Nephron progenitor cell (in vitro differentiated cells): ENCODE results near the gene LGR5.
A peak's percentile ranks its signal among the peaks of the same experiment; 100 is the strongest.

Source experiments
- DNase-seq: peaks from one replicate; pipeline ENCODE4 v3.0.0; 2021
- H3K27ac Mint-ChIP-seq: 2 replicates; pipeline ENCODE4 v1.8.0; 2021; ENCODE audit warnings: mild to moderate bottlenecking, moderate library complexity, mixed read lengths
- H3K27me3 Mint-ChIP-seq: 2 replicates; pipeline ENCODE4 v1.8.0; 2021; ENCODE audit warnings: mild to moderate bottlenecking, low read depth, mixed read lengths; ENCODE audit not compliant: poor library complexity
- H3K36me3 Mint-ChIP-seq: 2 replicates; pipeline ENCODE4 v1.8.0; 2021; ENCODE audit warnings: low read depth, mixed read lengths
- H3K4me1 Mint-ChIP-seq: 2 replicates; pipeline ENCODE4 v1.8.0; 2021; ENCODE audit warnings: mixed read lengths
- H3K4me3 Mint-ChIP-seq: 2 replicates; pipeline ENCODE4 v1.8.0; 2021; ENCODE audit warnings: mild to moderate bottlenecking, moderate library complexity, mixed read lengths
- H3K9me3 Mint-ChIP-seq: 2 replicates; pipeline ENCODE4 v1.8.0; 2021; ENCODE audit warnings: mild to moderate bottlenecking, moderate library complexity, mixed read lengths
- CTCF ChIP-seq: fragments of 200-600 bp; sonication (generic); IDR thresholded peaks from 2 replicates; pipeline ENCODE4 v1.5.0; 2021; ENCODE audit warnings: antibody characterized with exemption

Gene LGR5

GRCh38 chr12:71601546-71601945, 161.9 kb downstream of the LGR5 start:
- Mint-ChIP-seq H3K4me1 (no peaks in the 10 kb centered on the region), H3K4me3 (no peak overlapping the region), H3K27me3 (no peaks in the 10 kb centered on the region), H3K36me3 (peaks cover 20% of the 10 kb centered on the region), H3K9me3 (no peaks in the 10 kb centered on the region), H3K27ac (no peak overlapping the region)
- no peak for TF ChIP-seq CTCF
- no peak for DNase-seq

GRCh38 chr12:71602761-71603577, 163.4 kb downstream of the LGR5 start:
- peaks cover 34% of the 10 kb centered on the region for H3K36me3 Mint-ChIP-seq
- no peak overlapping the region for H3K4me3 Mint-ChIP-seq
- H3K27me3 Mint-ChIP-seq: no peaks in the 10 kb centered on the region
- no peaks in the 10 kb centered on the region for H3K9me3 Mint-ChIP-seq
- DNase-seq: no peak
- no peak for TF ChIP-seq CTCF
- H3K27ac Mint-ChIP-seq: no peak overlapping the region
- H3K4me1 Mint-ChIP-seq: no peaks in the 10 kb centered on the region

GRCh38 chr12:71605039-71605438, 165.4 kb downstream of the LGR5 start:
- H3K4me3 Mint-ChIP-seq: no peak overlapping the region
- no peak for DNase-seq
- H3K4me1 Mint-ChIP-seq: no peaks in the 10 kb centered on the region
- H3K27ac Mint-ChIP-seq: no peak overlapping the region
- H3K27me3 Mint-ChIP-seq: no peaks in the 10 kb centered on the region
- no peaks in the 10 kb centered on the region for H3K9me3 Mint-ChIP-seq
- H3K36me3 Mint-ChIP-seq: peaks cover 51% of the 10 kb centered on the region
- no peak for TF ChIP-seq CTCF

- Mint-ChIP-seq H3K27ac (no peak overlapping the region), H3K4me3 (no peak overlapping the region), H3K36me3 (peaks cover 73% of the 10 kb centered on the region), H3K27me3 (no peaks in the 10 kb centered on the region), H3K4me1 (no peaks in the 10 kb centered on the region), H3K9me3 (no peaks in the 10 kb centered on the region)
- DNase-seq: no peak
- no peak for TF ChIP-seq CTCF
Measured at GRCh38 chr12:71607494-71608330, 168.1 kb downstream of the LGR5 start.

GRCh38 chr12:71610031-71610795, 170.6 kb downstream of the LGR5 start:
- Mint-ChIP-seq H3K9me3 (no peaks in the 10 kb centered on the region), H3K27me3 (no peaks in the 10 kb centered on the region), H3K4me1 (no peaks in the 10 kb centered on the region), H3K4me3 (no peak overlapping the region), H3K36me3 (peaks cover 81% of the 10 kb centered on the region), H3K27ac (peak overlapping the region; percentile 48)
- TF ChIP-seq CTCF: no peak
- DNase-seq: no peak
